ENCODE data around the gene PILRA.

GRCh38 chr7:100380196-100380595 is 6.9 kb downstream of the PILRA start:
- TF ChIP-seq CTCF (IDR thresholded peaks at IDR 0.05; ENCODE audit: control extremely low read depth in 1 of 3, insufficient read depth in 1 of 3, low read depth in 1 of 3, low read length in 3 of 3) (no peak), POLR2AphosphoS5 (IDR thresholded peaks at IDR 0.05; ENCODE audit: low read depth, low read length) (no peak), CREB1 (IDR thresholded peaks at IDR 0.05) (no peak), POLR2A (IDR thresholded peaks at IDR 0.05; ENCODE audit: control extremely low read depth in 1 of 2, low read depth in 2 of 2, low read length in 2 of 2) (no peak)
- TF ChIP-seq, protein P1, sequence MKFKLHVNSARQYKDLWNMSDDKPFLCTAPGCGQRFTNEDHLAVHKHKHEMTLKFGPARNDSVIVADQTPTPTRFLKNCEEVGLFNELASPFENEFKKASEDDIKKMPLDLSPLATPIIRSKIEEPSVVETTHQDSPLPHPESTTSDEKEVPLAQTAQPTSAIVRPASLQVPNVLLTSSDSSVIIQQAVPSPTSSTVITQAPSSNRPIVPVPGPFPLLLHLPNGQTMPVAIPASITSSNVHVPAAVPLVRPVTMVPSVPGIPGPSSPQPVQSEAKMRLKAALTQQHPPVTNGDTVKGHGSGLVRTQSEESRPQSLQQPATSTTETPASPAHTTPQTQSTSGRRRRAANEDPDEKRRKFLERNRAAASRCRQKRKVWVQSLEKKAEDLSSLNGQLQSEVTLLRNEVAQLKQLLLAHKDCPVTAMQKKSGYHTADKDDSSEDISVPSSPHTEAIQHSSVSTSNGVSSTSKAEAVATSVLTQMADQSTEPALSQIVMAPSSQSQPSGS (IDR thresholded peaks at IDR 0.05; ENCODE audit: low read length) = no peak
